GM10248 (cell line): ENCODE measurements around the gene RAB1A.

Experiments
- CTCF ChIA-PET: fragments of 300-600 bp; sonication (Branson Sonifier 250); formaldehyde crosslinking; extraction: SDS; loops from one replicate; lab custom pipeline; 2021; ENCODE audit warnings: antibody characterized with exemption; lab: Yijun Ruan, JAX
- POLR2A ChIA-PET: fragments of 350-650 bp; sonication (Branson Sonifier 250); formaldehyde crosslinking; extraction: SDS; loops from one replicate; lab custom pipeline; 2020; ENCODE audit warnings: antibody characterized with exemption; lab: Yijun Ruan, JAX
- DNase-seq: peaks from one replicate; pipeline ENCODE4 v3.0.0; 2012; ENCODE audit errors: extremely low spot score
- TF ChIP-seq, protein P1 (sequence below): IDR thresholded peaks from 2 replicates; pipeline ENCODE4 v1.5.1; 2012; ENCODE audit warnings: mild to moderate bottlenecking, low read depth; ENCODE audit errors: extremely low read depth, missing control alignments, control extremely low read depth

The RAB1A gene

DNA sequence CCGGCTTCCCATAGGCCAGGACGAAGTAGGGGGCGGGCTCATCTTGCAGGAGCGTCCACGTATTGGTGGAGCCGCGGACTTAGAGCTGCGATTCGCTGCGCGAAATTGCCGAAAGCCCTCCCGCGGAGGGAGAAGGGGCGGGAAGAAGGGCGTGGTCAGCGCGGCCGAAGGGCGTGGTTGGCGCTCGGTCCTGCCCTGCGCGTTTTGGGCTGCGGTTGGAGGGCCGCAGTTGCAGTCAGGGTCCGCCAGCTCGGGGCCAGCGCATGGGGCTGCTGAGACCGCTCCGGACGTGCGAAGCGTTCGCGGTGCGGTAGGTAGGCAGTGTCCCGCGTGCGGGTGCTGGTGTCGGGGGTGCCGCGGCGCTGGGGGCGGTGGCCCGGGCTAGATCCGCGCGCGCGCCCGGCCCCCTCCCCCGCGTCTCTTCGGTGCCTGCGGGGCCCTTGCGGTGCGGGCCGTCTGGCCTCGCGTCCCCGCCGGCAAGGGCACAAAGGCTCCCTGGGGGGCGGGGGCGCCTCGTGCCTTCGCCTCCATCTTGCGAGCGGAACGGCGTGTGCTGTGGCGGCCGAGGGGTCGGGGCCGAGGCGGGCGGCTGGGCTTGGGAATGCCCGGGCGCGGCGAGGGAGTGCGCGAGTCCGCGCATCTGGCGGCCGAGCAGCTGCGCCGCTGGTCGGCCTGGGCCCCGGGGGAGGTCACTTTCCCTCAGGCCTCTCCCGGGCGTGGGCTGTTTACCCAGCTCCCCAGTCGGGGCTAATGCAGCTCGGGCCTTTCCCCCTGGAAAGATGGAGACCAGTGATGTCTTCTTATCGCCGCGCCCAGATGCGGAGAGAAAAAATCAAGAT is 73.5 kb downstream of the RAB1A start, which contains the start of gene CEP68:
Gene CEP68 (plus strand): TSS at position 202 of the 839 bp plus-strand sequence. CDS start 13,029 bp downstream, outside the sequence.
- POLR2A ChIA-PET = interaction anchor here (0.6 to 2.5 kb wide), 15 partner anchors 8 to 531 kb away, joined by 3 to 17 read pairs (median 3); partner anchors contain the start of genes ACTR2 and RAB1A
- TF ChIP-seq, protein P1, sequence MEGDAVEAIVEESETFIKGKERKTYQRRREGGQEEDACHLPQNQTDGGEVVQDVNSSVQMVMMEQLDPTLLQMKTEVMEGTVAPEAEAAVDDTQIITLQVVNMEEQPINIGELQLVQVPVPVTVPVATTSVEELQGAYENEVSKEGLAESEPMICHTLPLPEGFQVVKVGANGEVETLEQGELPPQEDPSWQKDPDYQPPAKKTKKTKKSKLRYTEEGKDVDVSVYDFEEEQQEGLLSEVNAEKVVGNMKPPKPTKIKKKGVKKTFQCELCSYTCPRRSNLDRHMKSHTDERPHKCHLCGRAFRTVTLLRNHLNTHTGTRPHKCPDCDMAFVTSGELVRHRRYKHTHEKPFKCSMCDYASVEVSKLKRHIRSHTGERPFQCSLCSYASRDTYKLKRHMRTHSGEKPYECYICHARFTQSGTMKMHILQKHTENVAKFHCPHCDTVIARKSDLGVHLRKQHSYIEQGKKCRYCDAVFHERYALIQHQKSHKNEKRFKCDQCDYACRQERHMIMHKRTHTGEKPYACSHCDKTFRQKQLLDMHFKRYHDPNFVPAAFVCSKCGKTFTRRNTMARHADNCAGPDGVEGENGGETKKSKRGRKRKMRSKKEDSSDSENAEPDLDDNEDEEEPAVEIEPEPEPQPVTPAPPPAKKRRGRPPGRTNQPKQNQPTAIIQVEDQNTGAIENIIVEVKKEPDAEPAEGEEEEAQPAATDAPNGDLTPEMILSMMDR = no peak
- CTCF ChIA-PET = interaction anchor here (0.9 to 3.8 kb wide), 19 partner anchors 8 to 568 kb away, joined by 3 to 36 read pairs (median 4); partner anchors contain the start of gene RAB1A
- peak; percentile 97 for DNase-seq

DNA sequence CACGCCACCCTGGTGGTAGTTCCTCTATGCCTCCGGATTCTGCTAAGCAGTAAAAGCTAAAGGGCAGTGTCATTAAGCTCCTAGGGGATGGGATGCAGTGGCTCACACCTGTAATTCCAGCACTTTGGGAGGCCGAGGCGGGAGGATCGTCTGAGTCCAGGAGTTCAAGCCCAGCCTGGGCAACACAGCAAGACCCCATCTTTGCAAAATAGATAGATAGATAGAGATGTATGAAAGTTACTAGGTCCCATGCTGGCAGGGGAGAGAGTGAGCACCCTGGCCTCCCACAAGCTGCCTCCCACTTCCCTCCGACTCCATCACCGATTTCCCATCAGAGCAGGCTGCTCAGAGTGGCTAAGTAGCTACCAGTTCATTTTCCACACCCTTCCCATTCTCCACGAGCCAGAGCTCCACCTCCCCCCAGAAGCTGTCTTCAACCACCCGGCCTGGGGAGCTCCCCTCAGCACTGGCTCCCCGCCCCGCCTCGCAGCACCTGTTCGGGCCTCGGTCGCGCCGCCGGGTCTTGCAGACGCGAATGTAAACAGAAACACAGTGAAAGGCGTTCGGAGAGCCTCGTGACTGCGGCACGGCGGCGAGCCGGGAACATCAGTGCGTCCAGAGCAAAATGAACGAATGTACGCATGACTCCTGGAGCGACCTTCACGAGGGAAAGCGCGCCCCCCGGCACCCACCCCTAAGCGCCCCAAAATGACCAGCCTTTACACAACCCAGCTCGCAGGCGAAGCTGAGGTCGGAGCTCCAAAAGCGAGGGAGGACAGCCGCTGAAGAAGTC is 74.3 kb downstream of the RAB1A start:
- peak; percentile 59 for DNase-seq
- TF ChIP-seq, protein P1 = no peak
- CTCF ChIA-PET = interaction anchor here (0.9 to 3.8 kb wide), 21 partner anchors 9 to 725 kb away, joined by 3 to 36 read pairs (median 4); no protein-coding TSS in a partner anchor
- POLR2A ChIA-PET = interaction anchor here (0.6 to 2.5 kb wide), 17 partner anchors 9 to 530 kb away, joined by 3 to 17 read pairs (median 3); partner anchors contain the start of genes ACTR2 and RAB1A

DNA sequence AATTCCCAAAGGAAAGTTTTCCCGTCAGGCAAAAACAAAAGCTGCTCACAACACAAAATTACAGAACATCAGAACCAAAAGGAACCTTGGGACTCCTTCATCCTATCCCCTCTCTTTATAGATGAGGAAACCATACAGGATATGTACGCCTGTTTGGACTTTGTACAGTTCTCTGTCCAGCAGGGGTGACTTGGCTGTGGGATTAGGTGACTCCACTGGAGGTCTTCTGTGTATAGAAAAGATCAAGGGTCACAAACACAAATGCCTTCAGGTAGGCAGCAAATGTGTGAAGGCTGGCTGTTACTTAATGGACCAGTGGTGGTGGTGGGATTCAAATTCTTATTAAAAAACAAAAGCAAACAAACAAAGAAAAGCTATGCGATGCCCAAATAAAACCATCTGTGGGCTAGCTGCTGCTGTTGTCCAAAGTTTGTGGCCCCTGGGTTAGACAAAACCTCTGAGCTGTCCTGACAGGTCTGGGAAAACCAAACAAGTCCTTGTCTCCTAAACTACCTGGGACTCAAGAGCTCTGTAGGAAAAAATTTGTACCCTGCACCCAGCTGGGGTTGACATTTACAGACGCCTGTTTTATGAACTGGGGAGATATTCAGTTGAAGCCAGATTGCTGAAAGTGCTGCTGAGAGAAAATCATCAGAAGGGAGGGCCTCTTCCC is 75.0 kb downstream of the RAB1A start:
- TF ChIP-seq, protein P1 = no peak

DNA sequence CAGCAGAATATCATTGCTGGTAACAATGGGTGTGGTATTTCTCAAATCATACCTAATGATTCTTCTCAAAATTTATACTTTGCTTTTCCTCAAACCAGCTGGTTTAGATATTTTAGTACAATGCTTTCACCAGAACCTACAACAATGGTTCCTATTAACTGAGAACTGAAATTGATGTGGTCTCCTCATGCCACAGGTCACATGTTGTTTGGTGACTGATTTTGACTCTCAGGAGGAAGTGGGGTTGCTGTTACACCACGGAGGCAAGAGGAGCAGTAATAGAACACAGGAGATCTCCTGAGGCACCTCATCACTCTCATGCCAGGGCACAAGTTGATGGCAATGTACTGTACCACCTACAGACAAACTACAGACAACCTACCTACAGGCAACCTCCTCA is 76.7 kb downstream of the RAB1A start:
- peak; percentile 79 for DNase-seq
- POLR2A ChIA-PET = no interaction called here
- CTCF ChIA-PET = interaction anchor here (1.1 to 2.6 kb wide), 7 partner anchors 11 to 135 kb away, joined by 3 to 14 read pairs (median 4); no protein-coding TSS in a partner anchor
- TF ChIP-seq, protein P1 = no peak

More for the DNA sequence above, 75.0 kb downstream of the RAB1A start:
- ChIA-PET CTCF (interaction anchor here (1.0 to 3.8 kb wide), 17 partner anchors 10 to 724 kb away, joined by 3 to 36 read pairs (median 5); no protein-coding TSS in a partner anchor), POLR2A (interaction anchor here (0.6 to 2.5 kb wide), 8 partner anchors 10 to 1466 kb away, joined by 3 to 17 read pairs (median 4); partner anchors contain the start of gene RAB1A)
- no peak for DNase-seq

DNA sequence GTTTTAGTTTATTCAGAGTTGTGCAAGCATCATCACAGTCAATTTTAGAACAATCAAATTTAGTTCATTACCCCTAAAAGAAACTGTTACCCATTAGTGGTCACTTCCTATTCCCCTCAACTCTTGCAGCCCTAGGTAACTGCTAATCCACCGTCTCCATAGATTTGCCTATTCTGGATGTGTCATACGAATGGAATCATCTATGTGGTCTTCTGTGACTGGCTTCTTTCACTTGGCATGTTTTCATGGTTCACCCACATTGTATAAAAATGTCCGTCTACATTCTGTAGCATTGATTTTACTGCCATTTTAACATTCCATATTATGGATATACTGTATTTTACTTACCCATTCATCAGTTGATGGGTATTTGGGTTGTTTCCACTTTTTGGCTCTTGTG is 79.0 kb downstream of the RAB1A start:
- CTCF ChIA-PET = interaction anchor here (2.5 kb wide), 1 partner anchor 11 kb away, joined by 10 read pairs; no protein-coding TSS in a partner anchor
- POLR2A ChIA-PET = interaction anchor here (0.6 to 0.7 kb wide), 2 partner anchors 8 to 11 kb away, joined by 3 to 7 read pairs; no protein-coding TSS in a partner anchor
- DNase-seq = no peak
- TF ChIP-seq, protein P1 = no peak
